Measurements from ENCODE around the gene AK2.

GRCh38 chr1:33056426-33056825, 19.7 kb upstream of the AK2 start:
- TF ChIP-seq, protein P1, sequence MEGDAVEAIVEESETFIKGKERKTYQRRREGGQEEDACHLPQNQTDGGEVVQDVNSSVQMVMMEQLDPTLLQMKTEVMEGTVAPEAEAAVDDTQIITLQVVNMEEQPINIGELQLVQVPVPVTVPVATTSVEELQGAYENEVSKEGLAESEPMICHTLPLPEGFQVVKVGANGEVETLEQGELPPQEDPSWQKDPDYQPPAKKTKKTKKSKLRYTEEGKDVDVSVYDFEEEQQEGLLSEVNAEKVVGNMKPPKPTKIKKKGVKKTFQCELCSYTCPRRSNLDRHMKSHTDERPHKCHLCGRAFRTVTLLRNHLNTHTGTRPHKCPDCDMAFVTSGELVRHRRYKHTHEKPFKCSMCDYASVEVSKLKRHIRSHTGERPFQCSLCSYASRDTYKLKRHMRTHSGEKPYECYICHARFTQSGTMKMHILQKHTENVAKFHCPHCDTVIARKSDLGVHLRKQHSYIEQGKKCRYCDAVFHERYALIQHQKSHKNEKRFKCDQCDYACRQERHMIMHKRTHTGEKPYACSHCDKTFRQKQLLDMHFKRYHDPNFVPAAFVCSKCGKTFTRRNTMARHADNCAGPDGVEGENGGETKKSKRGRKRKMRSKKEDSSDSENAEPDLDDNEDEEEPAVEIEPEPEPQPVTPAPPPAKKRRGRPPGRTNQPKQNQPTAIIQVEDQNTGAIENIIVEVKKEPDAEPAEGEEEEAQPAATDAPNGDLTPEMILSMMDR (conservative IDR thresholded peaks at IDR 0.05) = no peak
- TF ChIP-seq ZFX (IDR thresholded peaks at IDR 0.05) = no peak
